ENCODE measurements around the gene ARSB. TPM values are rescaled to one million over a fixed set of nuclear protein-coding genes. Genes with fewer than 3 reads are reported as not detected.

Gene ARSB
- total RNA-seq, 120 experiments from 2014 or later, result 8.2 to 18.0 (median 12.7) TPM

Other genes with a start within 250 kb of the ARSB start
- 10 to 100 TPM in 6 of 120 experiments, 1 to 10 TPM in 114; 2.2 to 12.0 (median 5.8) TPM for gene DMGDH, start 84.4 kb upstream of the ARSB start, total RNA-seq
- 10 to 100 TPM in 7 of 120 experiments, 1 to 10 TPM in 113; 1.3 to 14.9 (median 4.8) TPM for gene BHMT2, start 84.5 kb upstream of the ARSB start, total RNA-seq
- gene BHMT, start 126.5 kb upstream of the ARSB start, total RNA-seq, result 1 to 10 TPM in 81 of 120 experiments, under 1 TPM in 36, not detected in 3; 0.24 to 5.1 (median 1.4) TPM

Data from dorsolateral prefrontal cortex (tissue), 118 donors.